SK-N-SH treated with all-trans-retinoic acid at 6 μM for 48 hours (cell line): ENCODE measurements around the gene RABGAP1L.

Experiments
- ATAC-seq: fragments of 200-7000 bp; cut with Tn5 transposase; 3 replicates; pipeline ENCODE4 v1.9.1; 2020; ENCODE audit warnings: mild to moderate bottlenecking, moderate library complexity
- ARNTL ChIP-seq: fragments of 450-650 bp; formaldehyde crosslinking; IDR thresholded peaks from 2 replicates; pipeline ENCODE4 v1.5.0; 2020; ENCODE audit warnings: low read depth, mild to moderate bottlenecking, moderate library complexity, borderline replicate concordance
- BACH2 ChIP-seq: fragments of 250-450 bp; sonication (Bioruptor Pico); IDR thresholded peaks from 2 replicates; pipeline ENCODE4 v1.9.0; 2021; ENCODE audit warnings: mild to moderate bottlenecking, borderline replicate concordance
- CSDC2 ChIP-seq: fragments of 250-450 bp; sonication (Bioruptor Pico); IDR thresholded peaks from 2 replicates; pipeline ENCODE4 v1.5.0; 2020; ENCODE audit warnings: mild to moderate bottlenecking, moderate library complexity
- CSRNP3 ChIP-seq: fragments of 250-450 bp; sonication (Bioruptor Pico); IDR thresholded peaks from 2 replicates; pipeline ENCODE4 v1.5.1; 2021; ENCODE audit warnings: mild to moderate bottlenecking, moderate library complexity
- ESRRG ChIP-seq: fragments of 250-450 bp; sonication (Bioruptor Pico); IDR thresholded peaks from 2 replicates; pipeline ENCODE4 v1.6.1; 2021; ENCODE audit warnings: mild to moderate bottlenecking
- GLIS3 ChIP-seq: fragments of 250-450 bp; sonication (Bioruptor Pico); IDR thresholded peaks from 2 replicates; pipeline ENCODE4 v1.5.0; 2020; ENCODE audit warnings: mild to moderate bottlenecking, moderate library complexity
- ISL1 ChIP-seq: fragments of 250-450 bp; sonication (Bioruptor Pico); IDR thresholded peaks from 2 replicates; pipeline ENCODE4 v2.1.2; 2022; ENCODE audit warnings: mild to moderate bottlenecking, moderate library complexity
- OSR1 ChIP-seq: fragments of 250-450 bp; sonication (Bioruptor Pico); IDR thresholded peaks from 2 replicates; pipeline ENCODE4 v1.8.0; 2022; ENCODE audit warnings: moderate library complexity, mild to moderate bottlenecking, inconsistent platforms
- PATZ1 ChIP-seq: fragments of 250-450 bp; sonication (Bioruptor Pico); IDR thresholded peaks from 2 replicates; pipeline ENCODE4 v1.8.0; 2020; ENCODE audit warnings: mild to moderate bottlenecking, moderate library complexity, borderline replicate concordance
- PPARA ChIP-seq: fragments of 250-450 bp; sonication (Bioruptor Pico); IDR thresholded peaks from 2 replicates; pipeline ENCODE4 v1.5.0; 2020; ENCODE audit warnings: mild to moderate bottlenecking, borderline replicate concordance
- RARB ChIP-seq: fragments of 250-450 bp; sonication (Bioruptor Pico); IDR thresholded peaks from 2 replicates; pipeline ENCODE4 v1.8.0; 2021; ENCODE audit warnings: mild to moderate bottlenecking, moderate library complexity
- SNAI2 ChIP-seq: fragments of 250-450 bp; sonication (Bioruptor Pico); IDR thresholded peaks from 2 replicates; pipeline ENCODE4 v1.5.0; 2020; ENCODE audit warnings: mild to moderate bottlenecking, moderate library complexity
- TCF4 ChIP-seq: fragments of 250-450 bp; sonication (Bioruptor Pico); IDR thresholded peaks from 2 replicates; pipeline ENCODE4 v1.8.0; 2021; ENCODE audit warnings: mild to moderate bottlenecking, moderate library complexity, borderline replicate concordance
- TOX ChIP-seq: fragments of 250-450 bp; sonication (Bioruptor Pico); IDR thresholded peaks from 2 replicates; pipeline ENCODE4 v1.8.0; 2021; ENCODE audit warnings: mild to moderate bottlenecking, moderate library complexity, borderline replicate concordance
- ZC3H10 ChIP-seq: fragments of 250-450 bp; sonication (Bioruptor Pico); IDR thresholded peaks from 2 replicates; pipeline ENCODE4 v1.5.1; 2021; ENCODE audit warnings: mild to moderate bottlenecking, moderate library complexity
- ZFP3 ChIP-seq: fragments of 250-450 bp; sonication (Bioruptor Pico); IDR thresholded peaks from 2 replicates; pipeline ENCODE4 v1.5.0; 2020; ENCODE audit warnings: mild to moderate bottlenecking, moderate library complexity
- ZNF565 ChIP-seq: fragments of 450-650 bp; formaldehyde crosslinking; conservative IDR thresholded peaks from 2 replicates; pipeline ENCODE4 v1.5.0; 2020; ENCODE audit warnings: low read depth, mild to moderate bottlenecking, moderate library complexity
- ZNF70 ChIP-seq: fragments of 450-650 bp; formaldehyde crosslinking; IDR thresholded peaks from 2 replicates; pipeline ENCODE4 v1.5.0; 2020; ENCODE audit warnings: mild to moderate bottlenecking, moderate library complexity
- ZNF8 ChIP-seq: fragments of 450-650 bp; formaldehyde crosslinking; IDR thresholded peaks from 2 replicates; pipeline ENCODE4 v1.5.0; 2020; ENCODE audit warnings: mild to moderate bottlenecking, moderate library complexity
- TF ChIP-seq, protein P1 (sequence below): fragments of 250-450 bp; sonication (Bioruptor Pico); IDR thresholded peaks from 2 replicates; pipeline ENCODE4 v1.5.1; 2020; ENCODE audit warnings: low read depth, mild to moderate bottlenecking, moderate library complexity
- TF ChIP-seq, protein P2 (sequence below): fragments of 250-450 bp; sonication (Bioruptor Pico); IDR thresholded peaks from 2 replicates; pipeline ENCODE4 v1.5.0; 2020; ENCODE audit warnings: mild to moderate bottlenecking, moderate library complexity
- TF ChIP-seq, protein P3 (sequence below): fragments of 250-450 bp; sonication (Bioruptor Pico); IDR thresholded peaks from 2 replicates; pipeline ENCODE4 v1.8.0; 2021; ENCODE audit warnings: low read depth, mild to moderate bottlenecking, moderate library complexity, borderline replicate concordance

Gene RABGAP1L

DNA sequence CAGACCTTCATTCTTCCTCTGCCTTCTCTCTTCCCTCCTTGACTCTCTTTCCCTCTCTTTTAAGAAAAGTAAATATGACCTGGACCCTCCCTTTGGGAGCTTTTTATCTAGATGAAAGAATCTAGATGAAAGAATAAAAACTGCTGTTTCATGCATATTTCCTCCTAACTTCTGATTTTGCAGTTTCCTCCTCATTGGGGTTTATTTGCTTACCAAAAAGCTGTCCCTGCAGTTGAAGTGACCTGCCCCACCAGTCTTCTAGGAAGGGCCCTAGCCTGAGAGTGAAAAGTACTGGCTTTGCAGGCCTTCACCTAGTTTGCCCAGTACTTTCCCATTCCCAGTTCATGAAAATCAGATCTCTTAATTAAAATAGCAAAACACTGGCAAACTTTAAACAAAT, 812.1 kb downstream of the RABGAP1L start (continued):
- TF ChIP-seq CSRNP3 = no peak
- no peak for TF ChIP-seq ZC3H10 (CRISPR knock-in tag)
- TF ChIP-seq, protein P1, sequence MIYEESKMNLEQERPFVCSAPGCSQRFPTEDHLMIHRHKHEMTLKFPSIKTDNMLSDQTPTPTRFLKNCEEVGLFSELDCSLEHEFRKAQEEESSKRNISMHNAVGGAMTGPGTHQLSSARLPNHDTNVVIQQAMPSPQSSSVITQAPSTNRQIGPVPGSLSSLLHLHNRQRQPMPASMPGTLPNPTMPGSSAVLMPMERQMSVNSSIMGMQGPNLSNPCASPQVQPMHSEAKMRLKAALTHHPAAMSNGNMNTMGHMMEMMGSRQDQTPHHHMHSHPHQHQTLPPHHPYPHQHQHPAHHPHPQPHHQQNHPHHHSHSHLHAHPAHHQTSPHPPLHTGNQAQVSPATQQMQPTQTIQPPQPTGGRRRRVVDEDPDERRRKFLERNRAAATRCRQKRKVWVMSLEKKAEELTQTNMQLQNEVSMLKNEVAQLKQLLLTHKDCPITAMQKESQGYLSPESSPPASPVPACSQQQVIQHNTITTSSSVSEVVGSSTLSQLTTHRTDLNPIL (CRISPR knock-in tag) = no peak
- TF ChIP-seq ARNTL = no peak
- no peak for TF ChIP-seq PPARA (CRISPR knock-in tag)

GRCh38 chr1:174971902-174972301, 812.6 kb downstream of the RABGAP1L start:
- no peak for ATAC-seq
- TF ChIP-seq ESRRG (CRISPR knock-in tag) = no peak
- no peak for TF ChIP-seq ZNF565 (CRISPR knock-in tag)
- TF ChIP-seq TCF4 (CRISPR knock-in tag) = no peak
- TF ChIP-seq, protein P1 (CRISPR knock-in tag) = no peak
- no peak for TF ChIP-seq ZC3H10 (CRISPR knock-in tag)
- no peak for TF ChIP-seq SNAI2 (CRISPR knock-in tag)

GRCh38 chr1:174974711-174975119, 815.4 kb downstream of the RABGAP1L start:
- peak; percentile 37; the same call in 1 of the 3 replicates for ATAC-seq

DNA sequence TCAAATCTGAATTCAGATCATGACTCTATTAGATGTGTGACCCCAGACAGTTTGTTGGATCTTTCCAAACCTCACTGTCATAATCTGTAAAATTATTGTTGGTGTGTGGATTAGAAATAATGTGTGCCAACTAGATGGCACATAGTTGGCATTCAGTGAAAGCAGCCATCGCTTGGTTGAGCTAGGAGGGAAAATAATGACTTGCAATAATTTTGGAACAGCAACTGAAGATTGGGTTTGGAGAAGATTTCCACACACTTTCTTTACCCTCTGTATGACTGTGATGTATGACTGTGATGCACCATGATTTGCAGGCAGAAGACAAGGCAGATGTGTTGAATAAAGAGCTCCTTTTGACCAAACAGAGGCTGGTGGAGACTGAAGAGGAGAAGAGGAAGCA, 816.4 kb downstream of the RABGAP1L start:
- TF ChIP-seq, protein P2, sequence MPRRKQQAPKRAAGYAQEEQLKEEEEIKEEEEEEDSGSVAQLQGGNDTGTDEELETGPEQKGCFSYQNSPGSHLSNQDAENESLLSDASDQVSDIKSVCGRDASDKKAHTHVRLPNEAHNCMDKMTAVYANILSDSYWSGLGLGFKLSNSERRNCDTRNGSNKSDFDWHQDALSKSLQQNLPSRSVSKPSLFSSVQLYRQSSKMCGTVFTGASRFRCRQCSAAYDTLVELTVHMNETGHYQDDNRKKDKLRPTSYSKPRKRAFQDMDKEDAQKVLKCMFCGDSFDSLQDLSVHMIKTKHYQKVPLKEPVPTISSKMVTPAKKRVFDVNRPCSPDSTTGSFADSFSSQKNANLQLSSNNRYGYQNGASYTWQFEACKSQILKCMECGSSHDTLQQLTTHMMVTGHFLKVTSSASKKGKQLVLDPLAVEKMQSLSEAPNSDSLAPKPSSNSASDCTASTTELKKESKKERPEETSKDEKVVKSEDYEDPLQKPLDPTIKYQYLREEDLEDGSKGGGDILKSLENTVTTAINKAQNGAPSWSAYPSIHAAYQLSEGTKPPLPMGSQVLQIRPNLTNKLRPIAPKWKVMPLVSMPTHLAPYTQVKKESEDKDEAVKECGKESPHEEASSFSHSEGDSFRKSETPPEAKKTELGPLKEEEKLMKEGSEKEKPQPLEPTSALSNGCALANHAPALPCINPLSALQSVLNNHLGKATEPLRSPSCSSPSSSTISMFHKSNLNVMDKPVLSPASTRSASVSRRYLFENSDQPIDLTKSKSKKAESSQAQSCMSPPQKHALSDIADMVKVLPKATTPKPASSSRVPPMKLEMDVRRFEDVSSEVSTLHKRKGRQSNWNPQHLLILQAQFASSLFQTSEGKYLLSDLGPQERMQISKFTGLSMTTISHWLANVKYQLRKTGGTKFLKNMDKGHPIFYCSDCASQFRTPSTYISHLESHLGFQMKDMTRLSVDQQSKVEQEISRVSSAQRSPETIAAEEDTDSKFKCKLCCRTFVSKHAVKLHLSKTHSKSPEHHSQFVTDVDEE (CRISPR knock-in tag) = no peak
- TF ChIP-seq ZNF70 (CRISPR knock-in tag) = no peak
- TF ChIP-seq, protein P3, sequence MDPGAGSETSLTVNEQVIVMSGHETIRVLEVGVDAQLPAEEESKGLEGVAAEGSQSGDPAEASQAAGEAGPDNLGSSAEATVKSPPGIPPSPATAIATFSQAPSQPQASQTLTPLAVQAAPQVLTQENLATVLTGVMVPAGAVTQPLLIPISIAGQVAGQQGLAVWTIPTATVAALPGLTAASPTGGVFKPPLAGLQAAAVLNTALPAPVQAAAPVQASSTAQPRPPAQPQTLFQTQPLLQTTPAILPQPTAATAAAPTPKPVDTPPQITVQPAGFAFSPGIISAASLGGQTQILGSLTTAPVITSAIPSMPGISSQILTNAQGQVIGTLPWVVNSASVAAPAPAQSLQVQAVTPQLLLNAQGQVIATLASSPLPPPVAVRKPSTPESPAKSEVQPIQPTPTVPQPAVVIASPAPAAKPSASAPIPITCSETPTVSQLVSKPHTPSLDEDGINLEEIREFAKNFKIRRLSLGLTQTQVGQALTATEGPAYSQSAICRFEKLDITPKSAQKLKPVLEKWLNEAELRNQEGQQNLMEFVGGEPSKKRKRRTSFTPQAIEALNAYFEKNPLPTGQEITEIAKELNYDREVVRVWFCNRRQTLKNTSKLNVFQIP = no peak
- TF ChIP-seq ISL1 (CRISPR knock-in tag) = no peak
- TF ChIP-seq OSR1 (CRISPR knock-in tag) = no peak
- TF ChIP-seq PATZ1 (CRISPR knock-in tag) = no peak
- no peak for TF ChIP-seq ZNF8
- no peak for TF ChIP-seq TOX (CRISPR knock-in tag)
- TF ChIP-seq ZNF565 (CRISPR knock-in tag) = no peak
- TF ChIP-seq RARB (CRISPR knock-in tag) = no peak
- TF ChIP-seq SNAI2 (CRISPR knock-in tag) = no peak
- TF ChIP-seq GLIS3 = no peak
- TF ChIP-seq TCF4 (CRISPR knock-in tag) = no peak
- TF ChIP-seq CSDC2 = no peak
- TF ChIP-seq ARNTL = no peak
- no peak for TF ChIP-seq BACH2
- TF ChIP-seq CSRNP3 = no peak
- TF ChIP-seq, protein P1 (CRISPR knock-in tag) = no peak
- TF ChIP-seq PPARA (CRISPR knock-in tag) = no peak

More at GRCh38 chr1:174974711-174975119, 815.4 kb downstream of the RABGAP1L start:
- TF ChIP-seq TCF4 (CRISPR knock-in tag) = peak; percentile 95
- no peak for TF ChIP-seq ZFP3 (CRISPR knock-in tag)
- TF ChIP-seq, all 23 proteins: peak for 1

More for the DNA sequence above, 816.4 kb downstream of the RABGAP1L start:
- ATAC-seq = no peak
